Endodermal cell (in vitro differentiated cells): ENCODE data around the gene PLD5. TPM values are rescaled to one million over a fixed set of nuclear protein-coding genes. Genes with fewer than 3 reads are reported as not detected.

Experiments used
- DNase-seq: peaks from one replicate; pipeline ENCODE4 v3.0.0-alpha.2; 2017
- H3K27ac ChIP-seq: 2 replicates; pipeline ENCODE4 v1.5.1; 2013; ENCODE audit warnings: mild to moderate bottlenecking, low read depth, low read length, moderate library complexity
- H3K27me3 ChIP-seq: 2 replicates; pipeline ENCODE4 v1.6.1; 2013; ENCODE audit warnings: mild to moderate bottlenecking, low read length, moderate library complexity; ENCODE audit not compliant: insufficient read depth, control insufficient read depth, poor library complexity, severe bottlenecking
- H3K36me3 ChIP-seq: 2 replicates; pipeline ENCODE4 v1.7.0; 2013; ENCODE audit warnings: mild to moderate bottlenecking, low read length, moderate library complexity; ENCODE audit not compliant: control insufficient read depth, insufficient read depth
- H3K4me1 ChIP-seq: one replicate; pipeline ENCODE4 v1.7.0; 2013; ENCODE audit warnings: low read length; ENCODE audit not compliant: control insufficient read depth, insufficient read depth
- H3K4me3 ChIP-seq: 2 replicates; pipeline ENCODE4 v1.5.1; 2013; ENCODE audit warnings: mild to moderate bottlenecking, low read length, moderate library complexity
- H3K9ac ChIP-seq: 2 replicates; pipeline ENCODE4 v1.6.1; 2013; ENCODE audit warnings: mild to moderate bottlenecking, low read length, moderate library complexity; ENCODE audit not compliant: poor library complexity, severe bottlenecking; ENCODE audit errors: extremely low read depth
- H3K9me3 ChIP-seq: 2 replicates; pipeline ENCODE4 v1.6.1; 2013; ENCODE audit warnings: mild to moderate bottlenecking, low read length, moderate library complexity; ENCODE audit not compliant: control insufficient read depth
- H3K27ac Mint-ChIP-seq: 2 replicates; pipeline ENCODE4 v1.8.0; 2020; ENCODE audit warnings: mixed read lengths
- H3K27me3 Mint-ChIP-seq: 2 replicates; pipeline ENCODE4 v1.8.0; 2021; ENCODE audit warnings: mild to moderate bottlenecking, mixed read lengths; ENCODE audit not compliant: insufficient read depth
- H3K36me3 Mint-ChIP-seq: 2 replicates; pipeline ENCODE4 v1.8.0; 2020; ENCODE audit warnings: low read depth, mixed read lengths
- H3K4me1 Mint-ChIP-seq: 2 replicates; pipeline ENCODE4 v1.8.0; 2020; ENCODE audit warnings: mixed read lengths
- H3K4me3 Mint-ChIP-seq: 2 replicates; pipeline ENCODE4 v1.8.0; 2020; ENCODE audit warnings: mild to moderate bottlenecking, moderate library complexity, mixed read lengths
- H3K9me3 Mint-ChIP-seq: 2 replicates; pipeline ENCODE4 v1.8.0; 2020; ENCODE audit warnings: mild to moderate bottlenecking, mixed read lengths
- CTCF ChIP-seq: fragments of 200-600 bp; sonication (generic); conservative IDR thresholded peaks from 2 replicates; pipeline ENCODE4 v1.5.0; 2021; ENCODE audit warnings: antibody characterized with exemption, mild to moderate bottlenecking
- WGBS, 2 experiments: methylation state at CpG; one replicate each; pipeline versions ENCODE4 v1.1.5 to v1.1.7; 2013; ENCODE audit warnings: missing lambda C conversion rate in 2 of 2, mixed read lengths in 1 of 2; ENCODE audit not compliant: insufficient coverage in 1 of 2, insufficient read length in 1 of 2; 5-methylcytosine and 5-hydroxymethylcytosine counted together
- total RNA-seq, 2 donors: library from RNA; stranded (reverse); fragmentation: NEBNext Ultra II Directional in 1 of 2; extraction: Animal tissue kit (Norgen Biotek cat#: 25700) in 1 of 2; gene quantifications; 2 replicates in 1 of 2; 3 replicates in 1 of 2; pipeline ENCODE4 v1.2.1, GENCODE V29; 2021

PLD5 gene
- total RNA-seq, 2 donors from 2014 or later, result 0.66 to 2.7 TPM

DNA sequence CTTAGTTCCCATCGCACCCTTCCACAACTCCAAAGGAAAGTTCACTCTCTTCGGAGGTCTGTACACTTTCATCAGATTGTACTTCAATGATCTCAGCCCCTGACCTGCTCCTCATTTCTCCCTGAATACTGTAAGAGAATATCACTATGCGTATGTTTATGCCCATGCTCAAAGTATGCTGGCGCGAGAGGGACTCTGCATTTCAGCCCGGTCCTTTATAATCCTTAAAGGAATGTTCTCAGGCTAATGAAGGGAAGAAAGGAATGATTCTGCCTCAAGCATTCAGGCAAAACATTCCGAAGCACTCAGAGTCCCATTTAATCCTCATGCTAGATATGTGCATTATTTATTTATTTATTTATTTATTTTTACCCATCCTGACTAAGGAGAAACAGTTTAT lies 76.8 kb downstream of the PLD5 start:
- Histone ChIP-seq H3K9me3 (no peaks in the 10 kb centered on the region), H3K4me1 (peaks cover 18% of the 10 kb centered on the region), H3K9ac (no peak overlapping the region), H3K36me3 (no peaks in the 10 kb centered on the region), H3K27ac (no peak overlapping the region), H3K4me3 (no peak overlapping the region), H3K27me3 (no peaks in the 10 kb centered on the region)
- peak; percentile 64 for DNase-seq
- Mint-ChIP-seq H3K4me1 (peaks cover 31% of the 10 kb centered on the region), H3K27me3 (no peaks in the 10 kb centered on the region), H3K36me3 (no peaks in the 10 kb centered on the region), H3K27ac (peak overlapping the region; percentile 31), H3K4me3 (no peak overlapping the region), H3K9me3 (no peaks in the 10 kb centered on the region)
- no peak for TF ChIP-seq CTCF
- 68% methylated on average over 6 of the region's 7 CpGs for WGBS, 2 experiments

- no peak for TF ChIP-seq CTCF
- Mint-ChIP-seq H3K4me3 (no peak overlapping the region), H3K9me3 (no peaks in the 10 kb centered on the region), H3K4me1 (peaks cover 7% of the 10 kb centered on the region), H3K36me3 (no peaks in the 10 kb centered on the region), H3K27ac (no peak overlapping the region), H3K27me3 (no peaks in the 10 kb centered on the region)
- Histone ChIP-seq H3K9ac (no peak overlapping the region), H3K9me3 (no peaks in the 10 kb centered on the region), H3K4me3 (no peak overlapping the region), H3K27ac (no peak overlapping the region), H3K27me3 (no peaks in the 10 kb centered on the region), H3K4me1 (no peaks in the 10 kb centered on the region), H3K36me3 (no peaks in the 10 kb centered on the region)
- 95% methylated on average over 1 of the region's 1 CpG; no CpG with 5 or more reads in 1 of the 2 experiments for WGBS, 2 experiments
- DNase-seq, result no peak
Measured at GRCh38 chr1:242440757-242441156, 83.7 kb downstream of the PLD5 start.

DNA sequence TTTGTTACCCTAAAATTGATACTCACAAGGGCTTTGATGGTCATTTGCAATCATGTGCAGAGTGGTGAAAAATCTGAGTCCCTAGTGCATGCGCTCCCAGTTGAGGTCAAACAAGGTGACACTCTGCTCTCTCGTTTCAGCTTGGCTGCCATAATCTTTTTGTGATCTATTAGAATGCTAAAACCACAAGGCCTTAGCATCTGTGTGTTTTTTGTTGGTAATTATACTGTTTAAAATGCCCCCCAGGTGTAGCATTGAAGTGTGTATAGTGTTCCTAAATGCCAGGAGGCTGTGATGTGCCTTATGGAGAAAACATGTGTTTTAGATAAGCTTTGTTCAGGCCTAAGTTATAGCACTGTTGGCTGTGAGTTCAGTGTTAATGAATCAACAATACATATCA lies 89.3 kb downstream of the PLD5 start:
- Histone ChIP-seq H3K36me3 (no peaks in the 10 kb centered on the region), H3K27ac (no peak overlapping the region), H3K27me3 (no peaks in the 10 kb centered on the region), H3K9ac (no peak overlapping the region), H3K4me1 (no peaks in the 10 kb centered on the region), H3K9me3 (no peaks in the 10 kb centered on the region), H3K4me3 (no peak overlapping the region)
- WGBS, 2 experiments, result 86% methylated on average over 1 to 2 of the region's 2 CpGs
- Mint-ChIP-seq H3K9me3 (no peaks in the 10 kb centered on the region), H3K27me3 (no peaks in the 10 kb centered on the region), H3K4me3 (no peak overlapping the region), H3K27ac (no peak overlapping the region), H3K36me3 (no peaks in the 10 kb centered on the region), H3K4me1 (peaks cover 7% of the 10 kb centered on the region)
- no peak for DNase-seq
- TF ChIP-seq CTCF, result no peak
